Astrocyte of the cerebellum (primary cell): ENCODE data around the gene MYMK.

Experiments used
- DNase-seq: peaks from one replicate; pipeline ENCODE4 v3.0.0-alpha.2; 2011; ENCODE audit warnings: low read depth
- H3K4me3 ChIP-seq: 2 replicates; pipeline ENCODE4 v1.5.1; 2011; ENCODE audit warnings: mild to moderate bottlenecking, low read depth, low read length, moderate library complexity
- in situ Hi-C: cut with HindIII; loops from 2 replicates; pipeline ENCODE4 v1.10.0; 2017; ENCODE audit warnings: low sequenced_read_pairs
- TF ChIP-seq, protein P1 (sequence below): IDR thresholded peaks from 2 replicates; pipeline ENCODE4 v1.5.1; 2012; ENCODE audit warnings: low read length, low read depth, moderate library complexity, mild to moderate bottlenecking; ENCODE audit errors: missing control alignments

The MYMK gene, protein sequence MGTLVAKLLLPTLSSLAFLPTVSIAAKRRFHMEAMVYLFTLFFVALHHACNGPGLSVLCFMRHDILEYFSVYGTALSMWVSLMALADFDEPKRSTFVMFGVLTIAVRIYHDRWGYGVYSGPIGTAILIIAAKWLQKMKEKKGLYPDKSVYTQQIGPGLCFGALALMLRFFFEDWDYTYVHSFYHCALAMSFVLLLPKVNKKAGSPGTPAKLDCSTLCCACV

DNA sequence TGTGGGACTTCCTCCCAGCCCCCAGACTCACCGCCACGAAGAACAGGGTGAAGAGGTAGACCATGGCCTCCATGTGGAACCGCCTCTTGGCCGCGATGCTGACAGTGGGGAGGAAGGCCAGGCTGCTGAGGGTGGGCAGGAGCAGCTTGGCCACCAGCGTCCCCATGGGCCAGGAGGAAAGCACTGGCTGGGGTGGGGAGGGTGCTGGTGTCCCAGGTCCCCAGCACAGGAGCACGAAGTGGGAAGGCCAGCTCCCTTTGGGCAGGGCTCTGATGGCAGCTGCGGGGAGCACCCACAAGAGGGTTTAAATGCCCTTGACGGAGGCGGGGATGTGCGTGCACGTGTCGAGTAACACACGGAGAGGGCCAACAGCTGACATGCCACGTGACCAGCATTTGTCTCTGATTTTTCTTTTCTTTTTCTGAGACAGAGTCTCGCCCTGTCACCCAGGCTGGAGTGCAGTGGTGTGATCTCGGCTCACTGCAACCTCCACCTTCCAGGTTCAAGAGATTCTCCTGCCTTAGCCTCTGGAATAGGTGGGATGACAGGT is at the start of gene MYMK:
MYMK (minus strand) TSS at position 281 of the 550 bp plus-strand sequence; CDS start at position 166, 115 bp downstream.
- no peak within 1 kb of the TSS for H3K4me3 ChIP-seq
- in situ Hi-C loops = no loop called here
- TF ChIP-seq, protein P1, sequence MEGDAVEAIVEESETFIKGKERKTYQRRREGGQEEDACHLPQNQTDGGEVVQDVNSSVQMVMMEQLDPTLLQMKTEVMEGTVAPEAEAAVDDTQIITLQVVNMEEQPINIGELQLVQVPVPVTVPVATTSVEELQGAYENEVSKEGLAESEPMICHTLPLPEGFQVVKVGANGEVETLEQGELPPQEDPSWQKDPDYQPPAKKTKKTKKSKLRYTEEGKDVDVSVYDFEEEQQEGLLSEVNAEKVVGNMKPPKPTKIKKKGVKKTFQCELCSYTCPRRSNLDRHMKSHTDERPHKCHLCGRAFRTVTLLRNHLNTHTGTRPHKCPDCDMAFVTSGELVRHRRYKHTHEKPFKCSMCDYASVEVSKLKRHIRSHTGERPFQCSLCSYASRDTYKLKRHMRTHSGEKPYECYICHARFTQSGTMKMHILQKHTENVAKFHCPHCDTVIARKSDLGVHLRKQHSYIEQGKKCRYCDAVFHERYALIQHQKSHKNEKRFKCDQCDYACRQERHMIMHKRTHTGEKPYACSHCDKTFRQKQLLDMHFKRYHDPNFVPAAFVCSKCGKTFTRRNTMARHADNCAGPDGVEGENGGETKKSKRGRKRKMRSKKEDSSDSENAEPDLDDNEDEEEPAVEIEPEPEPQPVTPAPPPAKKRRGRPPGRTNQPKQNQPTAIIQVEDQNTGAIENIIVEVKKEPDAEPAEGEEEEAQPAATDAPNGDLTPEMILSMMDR = no peak
- no peak for DNase-seq

DNA sequence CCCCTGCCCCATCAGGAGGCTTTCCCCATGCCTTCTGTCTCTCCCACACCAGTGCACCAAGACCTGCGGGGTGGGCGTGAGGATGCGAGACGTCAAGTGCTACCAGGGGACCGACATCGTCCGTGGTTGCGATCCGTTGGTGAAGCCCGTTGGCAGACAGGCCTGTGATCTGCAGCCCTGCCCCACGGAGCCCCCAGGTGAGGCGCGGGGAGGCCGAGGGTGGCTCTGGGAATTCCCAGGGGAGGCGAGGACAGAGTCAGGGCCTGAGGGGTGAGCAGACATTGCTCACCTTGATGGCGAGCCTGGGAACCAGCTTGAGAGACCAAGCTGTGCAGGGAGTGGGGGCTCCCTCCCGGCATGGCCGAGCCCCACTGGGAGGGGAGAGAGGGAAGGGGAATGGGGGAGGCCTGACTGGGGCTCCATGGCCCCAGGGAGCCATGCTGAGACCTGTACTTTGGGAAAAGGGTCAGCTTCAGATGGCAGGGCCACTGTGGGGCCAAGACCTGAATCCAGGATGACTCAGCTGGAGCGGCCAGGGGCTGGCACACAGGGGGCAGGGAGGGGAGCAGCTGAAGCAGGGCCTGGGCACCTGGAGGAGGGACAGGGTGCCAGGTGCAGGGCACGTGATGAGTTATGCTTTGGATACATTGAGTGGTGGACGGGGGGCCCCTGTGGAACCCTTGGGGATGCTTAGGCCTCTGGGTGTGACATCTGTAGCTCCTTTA is 49.2 kb upstream of the MYMK start:
- H3K4me3 ChIP-seq = no peak overlapping the region
- DNase-seq = no peak
- in situ Hi-C loops = no loop called here
- TF ChIP-seq, protein P1 = no peak

DNA sequence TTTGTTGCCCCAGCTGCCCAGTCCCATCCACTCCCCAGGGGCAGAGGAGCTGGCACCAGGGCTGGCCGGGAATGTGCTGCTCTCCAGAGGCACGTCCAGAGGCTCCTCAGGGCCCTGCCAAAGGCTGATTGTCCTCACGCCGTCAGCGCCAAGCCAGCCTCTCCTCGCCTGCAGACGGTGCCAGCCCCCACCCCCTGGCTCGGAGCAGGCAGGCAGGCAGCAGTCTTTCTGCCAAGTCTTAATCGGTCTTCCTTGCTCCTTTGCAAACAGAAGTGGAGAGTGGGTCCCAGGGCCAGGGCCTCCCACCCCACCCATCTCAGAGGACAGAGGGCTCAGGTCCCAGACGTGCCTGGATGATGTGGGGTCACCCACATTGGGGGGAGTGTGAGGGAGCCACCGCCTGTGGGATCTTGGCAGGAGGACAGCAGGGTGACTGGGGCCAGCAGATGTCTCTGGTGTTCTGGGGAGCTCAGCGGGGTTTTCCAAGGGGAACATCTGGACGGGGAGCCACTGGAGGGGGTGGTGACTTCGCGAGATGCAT is 48.1 kb upstream of the MYMK start:
- no peak overlapping the region for H3K4me3 ChIP-seq
- no peak for DNase-seq
- TF ChIP-seq, protein P1 = no peak
- in situ Hi-C loops = no loop called here

DNA sequence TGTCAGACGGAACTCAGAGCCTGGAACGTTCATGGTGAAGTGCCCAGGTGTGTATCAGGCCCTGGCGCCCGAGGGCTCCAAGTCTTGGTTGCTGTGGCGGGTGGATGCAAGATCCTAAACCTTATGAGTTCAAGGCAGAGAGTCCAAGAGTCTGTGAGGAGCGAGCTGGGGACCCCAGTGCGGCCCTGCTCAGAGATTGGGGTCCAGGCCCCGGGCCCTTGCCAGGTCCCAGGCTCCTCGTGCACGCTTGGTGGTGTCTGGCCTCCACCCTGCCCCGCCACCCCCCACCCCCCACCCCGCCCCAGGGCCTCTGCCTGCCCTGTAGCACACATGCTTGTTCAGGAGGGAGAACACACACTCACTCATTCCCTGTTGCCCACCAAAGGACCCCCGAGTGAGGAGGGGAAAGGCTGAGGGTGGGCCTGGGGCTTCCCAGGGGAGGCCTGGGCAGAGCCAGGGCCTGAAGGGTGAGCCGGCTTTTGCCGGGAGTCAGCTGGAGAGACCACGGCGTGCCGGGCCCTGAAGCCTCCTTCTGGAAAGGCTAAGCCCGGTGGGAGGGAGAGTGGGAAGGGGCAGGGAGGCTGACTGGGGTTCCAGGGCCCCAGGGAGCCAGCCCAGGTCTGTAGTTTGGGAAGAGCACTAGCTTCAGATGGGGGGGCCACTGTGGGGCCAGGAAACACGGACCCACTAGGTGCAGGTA is 47.3 kb upstream of the MYMK start:
- DNase-seq = no peak
- H3K4me3 ChIP-seq = no peak overlapping the region
- TF ChIP-seq, protein P1 = no peak
- in situ Hi-C loops = no loop called here

DNA sequence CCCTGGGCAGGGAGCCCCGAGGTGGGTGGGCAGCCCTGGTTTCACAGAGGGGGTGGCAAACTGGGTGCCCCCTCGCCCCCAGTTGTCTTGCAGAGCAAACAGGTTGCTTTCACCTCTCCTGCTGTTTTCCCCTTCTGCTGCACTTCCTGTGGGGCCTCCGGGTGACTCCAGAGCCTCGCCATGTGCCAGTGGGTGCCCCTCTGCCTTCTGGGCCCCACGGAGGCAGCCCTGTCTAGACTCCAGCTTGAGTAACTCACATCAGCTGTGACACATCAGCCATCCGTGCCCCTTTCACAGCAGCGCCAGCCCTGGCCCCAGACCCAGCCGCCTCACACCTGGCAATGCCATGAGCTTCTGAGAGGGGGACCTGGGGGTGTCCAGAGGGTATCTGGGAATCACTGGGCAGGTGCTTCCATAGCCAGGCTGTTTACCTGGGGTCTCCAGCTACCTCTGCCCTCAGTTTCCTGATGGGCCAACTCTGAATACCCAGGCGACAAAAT is 46.7 kb upstream of the MYMK start:
- H3K4me3 ChIP-seq = no peak overlapping the region
- no peak for DNase-seq
- in situ Hi-C loops = no loop called here
- TF ChIP-seq, protein P1 = no peak

DNA sequence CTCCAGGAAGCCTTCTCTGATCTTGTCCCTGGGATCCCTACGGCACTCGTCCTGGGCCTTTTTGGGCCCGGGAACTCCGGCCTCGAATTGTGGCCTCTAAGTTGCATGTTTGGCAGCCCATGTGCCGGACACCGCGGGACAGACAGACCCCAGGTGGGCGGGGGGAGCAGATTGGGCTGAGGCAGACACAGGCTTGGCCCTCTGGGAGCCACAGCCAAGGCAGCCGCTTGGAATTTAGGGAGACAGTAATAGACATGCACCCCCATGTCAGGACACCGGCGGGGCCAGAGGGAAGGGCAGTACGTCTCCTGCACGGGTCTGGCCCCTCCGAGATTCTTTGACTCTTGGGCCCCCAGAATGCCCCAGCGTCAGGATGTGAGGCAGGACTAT is 45.9 kb upstream of the MYMK start:
- no peak for DNase-seq
- TF ChIP-seq, protein P1 = no peak
- H3K4me3 ChIP-seq = no peak overlapping the region

More for the DNA sequence above, 45.9 kb upstream of the MYMK start:
- in situ Hi-C loops = no loop called here
